Loucy (cell line): ENCODE data around the gene AHRR.

Source experiments
- H2AFZ ChIP-seq: fragments of 200-600 bp; sonication (generic); 2 replicates; pipeline ENCODE4 v1.6.0; 2016; ENCODE audit warnings: antibody characterized with exemption, mild to moderate bottlenecking, low read length, moderate library complexity
- H3F3A ChIP-seq: fragments of 200-600 bp; 2 replicates; pipeline ENCODE4 v1.6.0; 2016; ENCODE audit warnings: antibody characterized with exemption, low read depth, mild to moderate bottlenecking
- H3K27me3 ChIP-seq: fragments of 200-600 bp; sonication (generic); 2 replicates; pipeline ENCODE4 v1.6.1; 2014; ENCODE audit warnings: low read length, mild to moderate bottlenecking; ENCODE audit not compliant: insufficient read depth, poor library complexity, severe bottlenecking
- H3K36me3 ChIP-seq: fragments of 200-600 bp; sonication (generic); 2 replicates; pipeline ENCODE4 v1.6.1; 2016; ENCODE audit warnings: low read length; ENCODE audit not compliant: insufficient read depth
- H3K4me1 ChIP-seq: fragments of 200-600 bp; sonication (generic); 2 replicates; pipeline ENCODE4 v1.5.1; 2014; ENCODE audit warnings: low read length, mild to moderate bottlenecking; ENCODE audit not compliant: insufficient read depth, poor library complexity, severe bottlenecking
- H3K4me2 ChIP-seq: fragments of 200-600 bp; sonication (generic); 2 replicates; pipeline ENCODE4 v1.6.0; 2014; ENCODE audit warnings: antibody characterized with exemption, low read length, low read depth, mild to moderate bottlenecking; ENCODE audit not compliant: poor library complexity, severe bottlenecking
- H3K4me3 ChIP-seq: fragments of 200-600 bp; sonication (generic); 2 replicates; pipeline ENCODE4 v1.5.1; 2014; ENCODE audit warnings: low read length, mild to moderate bottlenecking, mixed read lengths; ENCODE audit not compliant: poor library complexity, severe bottlenecking
- H3K79me2 ChIP-seq: fragments of 200-600 bp; sonication (generic); 2 replicates; pipeline ENCODE4 v1.6.1; 2014; ENCODE audit warnings: low read length; ENCODE audit not compliant: insufficient read depth
- H3K9ac ChIP-seq: fragments of 200-600 bp; sonication (generic); 2 replicates; pipeline ENCODE4 v1.6.0; 2014; ENCODE audit warnings: mild to moderate bottlenecking, low read depth, low read length, moderate library complexity; ENCODE audit not compliant: poor library complexity, severe bottlenecking
- H3K9me2 ChIP-seq: fragments of 200-600 bp; sonication (generic); replicated peaks from 2 replicates; pipeline ENCODE4 v1.6.1; 2016; ENCODE audit warnings: low read depth, low read length, mixed read lengths
- H3K9me3 ChIP-seq: fragments of 200-600 bp; sonication (generic); 2 replicates; pipeline ENCODE4 v1.6.1; 2014; ENCODE audit warnings: mild to moderate bottlenecking, antibody characterized with exemption, low read length, low read depth; ENCODE audit not compliant: insufficient read depth
- H4K20me1 ChIP-seq: fragments of 200-600 bp; sonication (generic); 2 replicates; pipeline ENCODE4 v1.6.0; 2014; ENCODE audit warnings: antibody characterized with exemption, low read length, mild to moderate bottlenecking; ENCODE audit not compliant: insufficient read depth, poor library complexity, severe bottlenecking
- EZH2phosphoT487 ChIP-seq: fragments of 200-600 bp; IDR thresholded peaks from 2 replicates; pipeline ENCODE4 v1.6.1; 2018; ENCODE audit warnings: antibody characterized with exemption, mild to moderate bottlenecking, moderate library complexity, borderline replicate concordance
- TF ChIP-seq, protein P1 (sequence below): fragments of 200-600 bp; sonication (generic); conservative IDR thresholded peaks from 2 replicates; pipeline ENCODE4 v1.5.1; 2014; ENCODE audit warnings: mild to moderate bottlenecking, antibody characterized with exemption, low read length

Gene AHRR

GRCh38 chr5:464446-464842, 142.9 kb downstream of the AHRR start:
- Histone ChIP-seq H3K4me1 (no peaks in the 10 kb centered on the region), H3K27me3 (no peaks in the 10 kb centered on the region), H3K9me2 (no peaks in the 10 kb centered on the region), H4K20me1 (no peaks in the 10 kb centered on the region), H3K9ac (no peak overlapping the region), H3F3A (no peaks in the 10 kb centered on the region), H3K79me2 (no peaks in the 10 kb centered on the region), H3K36me3 (peaks cover 52% of the 10 kb centered on the region; the same call in 1 of the 2 replicates), H3K4me3 (no peak overlapping the region), H3K9me3 (no peaks in the 10 kb centered on the region), H2AFZ (no peak overlapping the region), H3K4me2 (no peak overlapping the region)
- TF ChIP-seq, protein P1, sequence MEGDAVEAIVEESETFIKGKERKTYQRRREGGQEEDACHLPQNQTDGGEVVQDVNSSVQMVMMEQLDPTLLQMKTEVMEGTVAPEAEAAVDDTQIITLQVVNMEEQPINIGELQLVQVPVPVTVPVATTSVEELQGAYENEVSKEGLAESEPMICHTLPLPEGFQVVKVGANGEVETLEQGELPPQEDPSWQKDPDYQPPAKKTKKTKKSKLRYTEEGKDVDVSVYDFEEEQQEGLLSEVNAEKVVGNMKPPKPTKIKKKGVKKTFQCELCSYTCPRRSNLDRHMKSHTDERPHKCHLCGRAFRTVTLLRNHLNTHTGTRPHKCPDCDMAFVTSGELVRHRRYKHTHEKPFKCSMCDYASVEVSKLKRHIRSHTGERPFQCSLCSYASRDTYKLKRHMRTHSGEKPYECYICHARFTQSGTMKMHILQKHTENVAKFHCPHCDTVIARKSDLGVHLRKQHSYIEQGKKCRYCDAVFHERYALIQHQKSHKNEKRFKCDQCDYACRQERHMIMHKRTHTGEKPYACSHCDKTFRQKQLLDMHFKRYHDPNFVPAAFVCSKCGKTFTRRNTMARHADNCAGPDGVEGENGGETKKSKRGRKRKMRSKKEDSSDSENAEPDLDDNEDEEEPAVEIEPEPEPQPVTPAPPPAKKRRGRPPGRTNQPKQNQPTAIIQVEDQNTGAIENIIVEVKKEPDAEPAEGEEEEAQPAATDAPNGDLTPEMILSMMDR: no peak
- no peak for TF ChIP-seq EZH2phosphoT487

GRCh38 chr5:464843-465590, 143.5 kb downstream of the AHRR start:
- H3K4me1 ChIP-seq: no peaks in the 10 kb centered on the region
- no peaks in the 10 kb centered on the region for H4K20me1 ChIP-seq
- no peak overlapping the region for H2AFZ ChIP-seq
- H3F3A ChIP-seq: no peaks in the 10 kb centered on the region
- no peaks in the 10 kb centered on the region for H3K27me3 ChIP-seq
- H3K9ac ChIP-seq: no peak overlapping the region
- H3K9me3 ChIP-seq: no peaks in the 10 kb centered on the region
- peaks cover 46% of the 10 kb centered on the region; the same call in 1 of the 2 replicates for H3K36me3 ChIP-seq
- H3K9me2 ChIP-seq: no peaks in the 10 kb centered on the region
- H3K4me2 ChIP-seq: no peak overlapping the region
- peaks cover under 1% of the 10 kb centered on the region; the same call in 1 of the 2 replicates for H3K79me2 ChIP-seq
- no peak overlapping the region for H3K4me3 ChIP-seq
- TF ChIP-seq EZH2phosphoT487: no peak
- TF ChIP-seq, protein P1: no peak

DNA sequence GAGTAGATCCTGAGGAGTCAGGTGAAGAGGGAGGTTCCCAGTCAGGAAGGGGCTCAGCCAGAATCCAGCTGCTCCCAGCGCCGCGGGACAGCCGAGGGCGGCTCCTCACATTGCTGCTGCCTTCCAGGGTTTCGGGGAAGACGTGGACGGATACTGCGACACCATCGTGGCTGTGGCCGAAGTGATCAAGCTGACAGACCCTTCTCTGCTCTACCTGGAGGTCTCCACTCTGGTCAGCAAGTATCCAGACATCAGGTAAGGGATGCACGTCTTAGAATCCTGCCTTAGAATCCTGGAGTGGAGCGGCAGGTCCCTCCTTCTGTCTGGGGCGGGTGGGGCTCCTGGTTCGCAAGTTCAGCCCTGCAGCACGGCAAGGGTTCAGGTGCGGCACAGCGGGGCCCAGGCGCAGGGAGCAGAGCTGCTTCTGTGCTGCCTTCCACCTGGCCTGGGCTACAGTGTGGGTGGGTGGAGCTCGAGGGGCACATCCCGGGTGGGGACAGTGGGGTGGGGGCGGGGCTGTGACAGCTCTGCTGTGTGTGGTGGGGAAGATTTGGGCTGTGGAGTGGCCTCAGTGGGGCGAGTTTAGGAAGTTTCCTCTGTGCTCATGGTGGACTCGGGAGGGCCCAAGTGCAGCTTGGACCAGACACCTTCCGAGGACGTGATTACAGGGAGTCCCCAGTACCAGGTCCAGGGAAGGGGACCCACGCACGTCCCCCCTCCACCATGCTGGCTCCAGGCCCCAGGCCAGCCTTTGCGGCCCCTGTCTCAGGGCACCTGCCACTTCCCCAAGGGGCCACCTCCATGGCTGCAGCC, 144.3 kb downstream of the AHRR start:
- no peaks in the 10 kb centered on the region for H4K20me1 ChIP-seq
- TF ChIP-seq, protein P1: no peak
- no peak for TF ChIP-seq EZH2phosphoT487
- H3K36me3 ChIP-seq: peaks cover 41% of the 10 kb centered on the region; the same call in 1 of the 2 replicates
- H3K4me2 ChIP-seq: no peak overlapping the region
- H3K9me3 ChIP-seq: no peaks in the 10 kb centered on the region
- H3K4me3 ChIP-seq: no peak overlapping the region
- no peak overlapping the region for H2AFZ ChIP-seq
- peaks cover 6% of the 10 kb centered on the region for H3K79me2 ChIP-seq
- no peaks in the 10 kb centered on the region for H3K9me2 ChIP-seq
- H3F3A ChIP-seq: no peaks in the 10 kb centered on the region
- H3K27me3 ChIP-seq: no peaks in the 10 kb centered on the region
- no peak overlapping the region for H3K9ac ChIP-seq
- H3K4me1 ChIP-seq: peaks cover 3% of the 10 kb centered on the region
